PC-9 (cell line): ENCODE results near the gene CHRD. TPM values are rescaled to one million over a fixed set of nuclear protein-coding genes. Genes with fewer than 3 reads are reported as not detected.

Source experiments
- BruUV-seq: library from RNA; stranded (reverse); fragments of 400-500 nt; replicated peaks from 2 replicates; lab custom pipeline; 2021; lab: Mats Ljungman, UMichigan
- CTCF ChIA-PET: fragments of 300-600 bp; sonication (Branson Sonifier 250); formaldehyde crosslinking; loops from one replicate; lab custom pipeline; 2022; ENCODE audit warnings: antibody characterized with exemption; lab: Charles Lee
- POLR2A ChIA-PET: fragments of 300-600 bp; sonication (Branson Sonifier 250); formaldehyde crosslinking; loops from one replicate; lab custom pipeline; 2022; ENCODE audit warnings: antibody characterized with exemption; ENCODE audit not compliant: unreplicated experiment; lab: Charles Lee
- DNase-seq, 2 experiments: peaks; one replicate each; pipeline versions ENCODE4 v3.0.0 to v3.0.0-alpha.2; 2015 to 2022; ENCODE audit warnings: mixed read lengths in 1 of 2
- H2AFZ ChIP-seq: fragments of 200-600 bp; sonication (generic); 2 replicates; pipeline ENCODE4 v1.8.1; 2017; ENCODE audit warnings: antibody characterized with exemption
- H3F3A ChIP-seq: fragments of 200-600 bp; sonication (generic); 2 replicates; pipeline ENCODE4 v1.8.1; 2017; ENCODE audit warnings: antibody characterized with exemption, mild to moderate bottlenecking, low read depth; ENCODE audit not compliant: insufficient read depth
- H3K27ac ChIP-seq: fragments of 200-600 bp; sonication (generic); 2 replicates; pipeline ENCODE4 v1.6.1; 2016; ENCODE audit warnings: mixed run types
- H3K27me3 ChIP-seq: fragments of 200-600 bp; sonication (generic); 2 replicates; pipeline ENCODE4 v1.6.1; 2016; ENCODE audit warnings: low read depth, mixed run types; ENCODE audit not compliant: insufficient read depth
- H3K36me3 ChIP-seq: fragments of 200-600 bp; sonication (generic); 2 replicates; pipeline ENCODE4 v1.6.1; 2016; ENCODE audit warnings: low read depth, mixed run types
- H3K4me1 ChIP-seq: fragments of 200-600 bp; sonication (generic); replicated peaks from 2 replicates; pipeline ENCODE4 v1.6.1; 2016; ENCODE audit warnings: mixed run types; ENCODE audit not compliant: insufficient read depth
- H3K4me2 ChIP-seq: fragments of 200-600 bp; sonication (generic); 2 replicates; pipeline ENCODE4 v1.6.1; 2017; ENCODE audit warnings: mixed run types
- H3K4me3 ChIP-seq: fragments of 200-600 bp; sonication (generic); 2 replicates; pipeline ENCODE4 v1.6.1; 2016; ENCODE audit warnings: mixed run types
- H3K79me2 ChIP-seq: fragments of 200-600 bp; sonication (generic); 2 replicates; pipeline ENCODE4 v1.6.1; 2017; ENCODE audit warnings: low read depth, mixed run types
- H3K9me2 ChIP-seq: fragments of 200-600 bp; sonication (generic); 2 replicates; pipeline ENCODE4 v1.8.1; 2017; ENCODE audit warnings: mild to moderate bottlenecking; ENCODE audit not compliant: insufficient read depth
- H3K9me3 ChIP-seq: fragments of 200-600 bp; sonication (generic); 2 replicates; pipeline ENCODE4 v1.8.1; 2016; ENCODE audit warnings: low read depth; ENCODE audit not compliant: insufficient read depth
- H4K20me1 ChIP-seq: fragments of 200-600 bp; sonication (generic); 2 replicates; pipeline ENCODE4 v1.8.1; 2017; ENCODE audit not compliant: insufficient read depth
- EZH2 ChIP-seq: fragments of 200-600 bp; sonication (generic); IDR thresholded peaks from 2 replicates; pipeline ENCODE4 v1.8.0; 2017; ENCODE audit warnings: antibody characterized with exemption, low read depth
- intact Hi-C: fragments of 100-400 bp; cut with micrococcal nuclease; formaldehyde crosslinking; loops from one replicate; pipeline ENCODE4 v1.10.0; 2022; ENCODE audit not compliant: unreplicated experiment
- total RNA-seq: library from RNA; stranded (reverse); gene quantifications from 2 replicates; pipeline ENCODE4 v1.2.3, GENCODE V29; 2021
- TF ChIP-seq, protein P1 (sequence below): fragments of 200-600 bp; sonication (generic); conservative IDR thresholded peaks from 2 replicates; pipeline ENCODE4 v1.6.1; 2017; ENCODE audit warnings: mixed run types, antibody characterized with exemption, mild to moderate bottlenecking, moderate library complexity

The CHRD gene
- total RNA-seq, 1 experiment from 2014 or later: not detected

DNA sequence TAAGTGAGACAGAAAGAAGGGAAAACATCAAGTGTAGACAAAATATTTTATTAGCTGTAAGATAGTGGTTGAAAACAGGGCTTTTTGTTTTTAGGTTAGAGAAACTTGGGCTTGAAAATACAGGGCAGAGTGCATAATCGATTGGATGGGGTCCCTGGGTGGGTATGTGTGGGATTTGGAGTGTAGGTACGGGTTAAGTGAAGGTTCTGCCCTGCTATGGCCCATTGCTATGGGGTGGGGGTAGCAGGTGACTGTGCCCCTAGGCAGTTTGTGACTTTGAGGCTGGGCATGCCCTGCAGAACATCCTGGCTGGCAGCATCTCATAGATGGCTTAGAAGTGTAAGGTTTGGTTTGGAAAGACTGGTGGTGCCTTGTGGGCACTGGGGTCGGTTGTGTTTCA is 46.2 kb upstream of the CHRD start:
- intact Hi-C loops: loop anchor here (1.0 to 2.0 kb wide), 3 partner anchors 14 to 35 kb away; partner anchors contain the start of genes EIF4G1 and PSMD2
- Histone ChIP-seq H3K9me2 (no peaks in the 10 kb centered on the region), H3F3A (peaks cover 88% of the 10 kb centered on the region), H4K20me1 (peaks cover 73% of the 10 kb centered on the region), H3K27me3 (no peaks in the 10 kb centered on the region), H3K79me2 (peaks cover 25% of the 10 kb centered on the region), H3K36me3 (peaks cover 47% of the 10 kb centered on the region), H3K9me3 (no peaks in the 10 kb centered on the region), H2AFZ (no peak overlapping the region), H3K4me1 (peaks cover 57% of the 10 kb centered on the region), H3K27ac (peak overlapping the region; percentile 73), H3K4me3 (no peak overlapping the region), H3K4me2 (peak overlapping the region; percentile 4; the same call in 1 of the 2 replicates)
- CTCF ChIA-PET: no interaction called here
- BruUV-seq: no TSS peak
- TF ChIP-seq EZH2: no peak
- TF ChIP-seq, protein P1, sequence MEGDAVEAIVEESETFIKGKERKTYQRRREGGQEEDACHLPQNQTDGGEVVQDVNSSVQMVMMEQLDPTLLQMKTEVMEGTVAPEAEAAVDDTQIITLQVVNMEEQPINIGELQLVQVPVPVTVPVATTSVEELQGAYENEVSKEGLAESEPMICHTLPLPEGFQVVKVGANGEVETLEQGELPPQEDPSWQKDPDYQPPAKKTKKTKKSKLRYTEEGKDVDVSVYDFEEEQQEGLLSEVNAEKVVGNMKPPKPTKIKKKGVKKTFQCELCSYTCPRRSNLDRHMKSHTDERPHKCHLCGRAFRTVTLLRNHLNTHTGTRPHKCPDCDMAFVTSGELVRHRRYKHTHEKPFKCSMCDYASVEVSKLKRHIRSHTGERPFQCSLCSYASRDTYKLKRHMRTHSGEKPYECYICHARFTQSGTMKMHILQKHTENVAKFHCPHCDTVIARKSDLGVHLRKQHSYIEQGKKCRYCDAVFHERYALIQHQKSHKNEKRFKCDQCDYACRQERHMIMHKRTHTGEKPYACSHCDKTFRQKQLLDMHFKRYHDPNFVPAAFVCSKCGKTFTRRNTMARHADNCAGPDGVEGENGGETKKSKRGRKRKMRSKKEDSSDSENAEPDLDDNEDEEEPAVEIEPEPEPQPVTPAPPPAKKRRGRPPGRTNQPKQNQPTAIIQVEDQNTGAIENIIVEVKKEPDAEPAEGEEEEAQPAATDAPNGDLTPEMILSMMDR: no peak
- POLR2A ChIA-PET: no interaction called here
- no peak for DNase-seq

DNA sequence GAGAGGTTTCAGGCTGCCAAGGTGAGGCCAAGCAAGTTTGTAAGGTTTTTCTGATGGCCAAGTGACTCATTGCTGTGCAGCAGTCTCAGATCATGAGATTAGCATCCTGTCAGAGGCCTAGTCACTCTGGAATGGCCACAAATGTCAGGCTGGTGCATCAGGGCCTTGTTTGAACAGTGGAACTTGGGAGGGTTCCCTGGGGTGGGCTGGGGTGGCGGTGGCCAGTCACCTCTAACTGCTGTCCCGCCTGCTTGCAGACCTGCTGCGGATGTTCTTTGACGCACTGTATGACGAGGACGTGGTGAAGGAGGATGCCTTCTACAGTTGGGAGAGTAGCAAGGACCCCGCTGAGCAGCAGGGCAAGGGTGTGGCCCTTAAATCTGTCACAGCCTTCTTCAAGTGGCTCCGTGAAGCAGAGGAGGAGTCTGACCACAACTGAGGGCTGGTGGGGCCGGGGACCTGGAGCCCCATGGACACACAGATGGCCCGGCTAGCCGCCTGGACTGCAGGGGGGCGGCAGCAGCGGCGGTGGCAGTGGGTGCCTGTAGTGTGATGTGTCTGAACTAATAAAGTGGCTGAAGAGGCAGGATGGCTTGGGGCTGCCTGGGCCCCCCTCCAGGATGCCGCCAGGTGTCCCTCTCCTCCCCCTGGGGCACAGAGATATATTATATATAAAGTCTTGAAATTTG is 45.2 kb upstream of the CHRD start:
- DNase-seq: peak; percentile 88 to 95
- H3K27ac ChIP-seq: peak overlapping the region; percentile 73
- intact Hi-C loops: loop anchor here (1.0 to 2.0 kb wide), 3 partner anchors 15 to 36 kb away; partner anchors contain the start of genes EIF4G1 and PSMD2
- H3K9me2 ChIP-seq: no peaks in the 10 kb centered on the region
- peaks cover 38% of the 10 kb centered on the region for H3K36me3 ChIP-seq
- H3K27me3 ChIP-seq: no peaks in the 10 kb centered on the region
- peaks cover 79% of the 10 kb centered on the region for H3F3A ChIP-seq
- peak overlapping the region; percentile 7; the same call in 1 of the 2 replicates for H3K4me2 ChIP-seq
- ChIA-PET POLR2A (no interaction called here), CTCF (no interaction called here)
- TF ChIP-seq, protein P1: no peak
- TF ChIP-seq EZH2: no peak
- peaks cover 25% of the 10 kb centered on the region for H3K79me2 ChIP-seq
- BruUV-seq: no TSS peak
- H3K4me3 ChIP-seq: no peak overlapping the region
- H2AFZ ChIP-seq: no peak overlapping the region
- H3K9me3 ChIP-seq: no peaks in the 10 kb centered on the region
- H3K4me1 ChIP-seq: peaks cover 57% of the 10 kb centered on the region
- peaks cover 64% of the 10 kb centered on the region for H4K20me1 ChIP-seq

DNA sequence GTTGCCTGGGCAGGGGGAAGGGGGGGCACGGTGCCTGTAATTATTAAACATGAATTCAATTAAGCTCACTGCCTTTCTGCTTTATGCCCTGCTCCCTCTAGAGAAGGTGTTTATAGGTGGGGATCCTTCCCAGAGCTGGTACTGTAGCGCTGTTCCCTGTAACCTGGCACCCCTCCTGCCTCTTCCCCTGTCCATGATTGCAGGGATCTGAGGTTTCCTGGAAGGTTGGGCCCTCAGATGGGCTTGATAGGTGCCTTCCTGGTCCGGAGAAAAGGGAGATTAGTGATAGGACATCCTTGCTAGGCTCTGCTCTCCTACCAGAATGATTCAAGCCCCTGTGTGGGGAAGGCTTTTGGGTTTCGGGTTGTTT is 44.6 kb upstream of the CHRD start:
- H3K4me2 ChIP-seq: peak overlapping the region; percentile 82
- no peak for DNase-seq
- TF ChIP-seq EZH2: no peak
- TF ChIP-seq, protein P1: no peak
- H3K27ac ChIP-seq: peak overlapping the region; percentile 73
- H3K9me2 ChIP-seq: no peaks in the 10 kb centered on the region
- TSS peak; percentile 68 for BruUV-seq
- no peaks in the 10 kb centered on the region for H3K9me3 ChIP-seq
- H3K36me3 ChIP-seq: peaks cover 32% of the 10 kb centered on the region
- no peaks in the 10 kb centered on the region for H3K27me3 ChIP-seq
- ChIA-PET CTCF (no interaction called here), POLR2A (no interaction called here)
- H3K4me3 ChIP-seq: peak overlapping the region; percentile 68; the same call in 1 of the 2 replicates
- peaks cover 57% of the 10 kb centered on the region for H4K20me1 ChIP-seq
- peaks cover 57% of the 10 kb centered on the region for H3K4me1 ChIP-seq
- intact Hi-C loops: loop anchor here (2.0 kb wide), 1 partner anchor 36 kb away; the partner anchor contains the start of gene PSMD2
- peaks cover 73% of the 10 kb centered on the region for H3F3A ChIP-seq
- H3K79me2 ChIP-seq: peaks cover 25% of the 10 kb centered on the region
- H2AFZ ChIP-seq: no peak overlapping the region
